Osteocyte (in vitro differentiated cells): ENCODE data around the gene OXSM. TPM values are rescaled to one million over a fixed set of nuclear protein-coding genes. Genes with fewer than 3 reads are reported as not detected.

Experiments used
- DNase-seq: peaks from one replicate; pipeline ENCODE4 v3.0.0; 2021; ENCODE audit warnings: mixed read lengths; ENCODE audit not compliant: unreplicated experiment; ENCODE audit errors: extremely low spot score
- H3K27ac Mint-ChIP-seq: one replicate; pipeline ENCODE4 v1.8.0; 2021; ENCODE audit warnings: mild to moderate bottlenecking, mixed read lengths; ENCODE audit not compliant: unreplicated experiment
- H3K27me3 Mint-ChIP-seq: one replicate; pipeline ENCODE4 v1.8.0; 2021; ENCODE audit warnings: mixed read lengths; ENCODE audit not compliant: unreplicated experiment
- H3K36me3 Mint-ChIP-seq: one replicate; pipeline ENCODE4 v1.8.0; 2021; ENCODE audit warnings: mixed read lengths; ENCODE audit not compliant: unreplicated experiment
- H3K4me1 Mint-ChIP-seq: one replicate; pipeline ENCODE4 v1.8.0; 2021; ENCODE audit warnings: mixed read lengths; ENCODE audit not compliant: unreplicated experiment
- H3K4me3 Mint-ChIP-seq: one replicate; pipeline ENCODE4 v1.8.0; 2021; ENCODE audit warnings: mild to moderate bottlenecking, moderate library complexity, mixed read lengths; ENCODE audit not compliant: unreplicated experiment
- H3K9me3 Mint-ChIP-seq: one replicate; pipeline ENCODE4 v1.8.0; 2021; ENCODE audit warnings: mixed read lengths; ENCODE audit not compliant: unreplicated experiment
- CTCF ChIP-seq: fragments of 200-600 bp; sonication (generic); IDR thresholded peaks from 2 replicates; pipeline ENCODE4 v1.5.0; 2021; ENCODE audit warnings: antibody characterized with exemption, mild to moderate bottlenecking, moderate library complexity
- total RNA-seq: library from RNA; stranded (reverse); gene quantifications from 2 replicates; pipeline ENCODE4 v1.2.1, GENCODE V29; 2021

Gene OXSM
- total RNA-seq, 1 donor from 2014 or later: 7.7 TPM

- Mint-ChIP-seq H3K27me3 (peaks cover 13% of the 10 kb centered on the region), H3K27ac (no peak overlapping the region), H3K9me3 (no peaks in the 10 kb centered on the region), H3K4me1 (peaks cover 3% of the 10 kb centered on the region), H3K4me3 (no peak overlapping the region), H3K36me3 (no peaks in the 10 kb centered on the region)
- no peak for TF ChIP-seq CTCF
- no peak for DNase-seq
Observed at GRCh38 chr3:25823314-25823713, 33.4 kb downstream of the OXSM start.

GRCh38 chr3:25826510-25826909 is 36.6 kb downstream of the OXSM start:
- H3K36me3 Mint-ChIP-seq: no peaks in the 10 kb centered on the region
- no peak overlapping the region for H3K4me3 Mint-ChIP-seq
- H3K27ac Mint-ChIP-seq: no peak overlapping the region
- peaks cover 25% of the 10 kb centered on the region for H3K27me3 Mint-ChIP-seq
- DNase-seq: no peak
- H3K9me3 Mint-ChIP-seq: no peaks in the 10 kb centered on the region
- no peak for TF ChIP-seq CTCF
- no peaks in the 10 kb centered on the region for H3K4me1 Mint-ChIP-seq

- no peak overlapping the region for H3K4me3 Mint-ChIP-seq
- H3K27ac Mint-ChIP-seq: no peak overlapping the region
- H3K4me1 Mint-ChIP-seq: no peaks in the 10 kb centered on the region
- no peaks in the 10 kb centered on the region for H3K36me3 Mint-ChIP-seq
- DNase-seq: no peak
- TF ChIP-seq CTCF: no peak
- no peaks in the 10 kb centered on the region for H3K9me3 Mint-ChIP-seq
- H3K27me3 Mint-ChIP-seq: peaks cover 32% of the 10 kb centered on the region
Observed at GRCh38 chr3:25830373-25831280, 40.7 kb downstream of the OXSM start.

- DNase-seq: no peak
- H3K27ac Mint-ChIP-seq: no peak overlapping the region
- H3K36me3 Mint-ChIP-seq: no peaks in the 10 kb centered on the region
- TF ChIP-seq CTCF: peak; percentile 53
- no peaks in the 10 kb centered on the region for H3K9me3 Mint-ChIP-seq
- no peaks in the 10 kb centered on the region for H3K4me1 Mint-ChIP-seq
- no peak overlapping the region for H3K4me3 Mint-ChIP-seq
- peaks cover 27% of the 10 kb centered on the region for H3K27me3 Mint-ChIP-seq
Observed at GRCh38 chr3:25831578-25831977, 41.7 kb downstream of the OXSM start.

GRCh38 chr3:25834346-25834745 is 44.5 kb downstream of the OXSM start:
- Mint-ChIP-seq H3K9me3 (no peaks in the 10 kb centered on the region), H3K4me3 (no peak overlapping the region), H3K27me3 (peaks cover 27% of the 10 kb centered on the region), H3K4me1 (no peaks in the 10 kb centered on the region), H3K27ac (no peak overlapping the region), H3K36me3 (no peaks in the 10 kb centered on the region)
- TF ChIP-seq CTCF: no peak
- DNase-seq: no peak
